Keratinocyte (primary cell): ENCODE results near the gene STARD3. TPM values are rescaled to one million over a fixed set of nuclear protein-coding genes. Genes with fewer than 3 reads are reported as not detected.

Experiments used
- DNase-seq: peaks from one replicate; pipeline ENCODE4 v3.0.0-alpha.2; 2011; ENCODE audit warnings: low read depth, missing footprints, low spot score
- FAIRE-seq: peaks from 2 replicates; lab custom pipeline; 2011; peaks lifted over from hg19 to GRCh38; lab: Jason Lieb, UNC
- H2AFZ ChIP-seq: 2 replicates; pipeline ENCODE4 v1.6.0; 2012; ENCODE audit warnings: low read length, control low read depth, inconsistent platforms; ENCODE audit not compliant: control insufficient read depth
- H3K27ac ChIP-seq: 2 replicates; pipeline ENCODE4 v1.5.1; 2011; ENCODE audit warnings: low read length; ENCODE audit not compliant: control insufficient read depth, insufficient read depth
- H3K27me3 ChIP-seq: 3 replicates; pipeline ENCODE4 v1.6.0; 2011; ENCODE audit warnings: low read length; ENCODE audit not compliant: control insufficient read depth, insufficient read depth; ENCODE audit errors: extremely low read depth
- H3K36me3 ChIP-seq, 2 experiments: 2 replicates in 1 of 2; 3 replicates in 1 of 2; pipeline ENCODE4 v1.5.1; 2011; ENCODE audit warnings: low read length in 2 of 2, mild to moderate bottlenecking in 1 of 2; ENCODE audit not compliant: control insufficient read depth in 2 of 2, insufficient read depth in 2 of 2; ENCODE audit errors: extremely low read depth in 1 of 2
- H3K4me1 ChIP-seq: 3 replicates; pipeline ENCODE4 v1.5.1; 2011; ENCODE audit warnings: low read length; ENCODE audit not compliant: control insufficient read depth, insufficient read depth; ENCODE audit errors: extremely low read depth
- H3K4me2 ChIP-seq: 3 replicates; pipeline ENCODE4 v1.6.0; 2011; ENCODE audit warnings: low read depth, low read length; ENCODE audit not compliant: control insufficient read depth, insufficient read depth; ENCODE audit errors: extremely low read depth
- H3K4me3 ChIP-seq, 3 experiments: fragments of 200-600 bp in 1 of 3; sonication (generic) in 1 of 3; 2 replicates in 2 of 3; 3 replicates in 1 of 3; pipeline ENCODE4 v1.5.1; 2011 to 2016; ENCODE audit warnings: low read length in 3 of 3, mild to moderate bottlenecking in 3 of 3, control low read depth in 2 of 3, inconsistent platforms in 1 of 3, low read depth in 1 of 3, mixed read lengths in 1 of 3, mixed run types in 1 of 3, moderate library complexity in 1 of 3; ENCODE audit not compliant: control insufficient read depth in 2 of 3, insufficient read depth in 2 of 3; ENCODE audit errors: extremely low read depth in 1 of 3
- H3K79me2 ChIP-seq: 2 replicates; pipeline ENCODE4 v1.6.0; 2012; ENCODE audit warnings: low read length; ENCODE audit not compliant: control insufficient read depth, insufficient read depth
- H3K9ac ChIP-seq: 3 replicates; pipeline ENCODE4 v1.6.0; 2011; ENCODE audit warnings: low read length; ENCODE audit not compliant: control insufficient read depth, insufficient read depth; ENCODE audit errors: extremely low read depth
- H3K9me1 ChIP-seq: 3 replicates; pipeline ENCODE4 v1.6.0; 2011; ENCODE audit warnings: low read length; ENCODE audit not compliant: control insufficient read depth, insufficient read depth; ENCODE audit errors: extremely low read depth
- H3K9me3 ChIP-seq: 2 replicates; pipeline ENCODE4 v1.5.1; 2012; ENCODE audit warnings: low read depth, low read length; ENCODE audit not compliant: control insufficient read depth
- H4K20me1 ChIP-seq: 3 replicates; pipeline ENCODE4 v1.6.0; 2011; ENCODE audit warnings: low read length; ENCODE audit not compliant: control insufficient read depth, insufficient read depth; ENCODE audit errors: extremely low read depth
- EZH2 ChIP-seq: IDR thresholded peaks from one replicate; pipeline ENCODE4 v1.6.1; 2012; ENCODE audit warnings: inconsistent platforms, mild to moderate bottlenecking, low read length, moderate library complexity
- dilution Hi-C: fragments of 300-500 bp; cut with MboI; formaldehyde crosslinking; loops from one replicate; pipeline ENCODE4 v1.7.0; 2020; ENCODE audit warnings: low sequenced_read_pairs; ENCODE audit not compliant: extremely low pct_ligation_motif_present
- polyA plus RNA-seq, 5 experiments: library from polyadenylated mRNA; depleted of rRNA in 3 of 5; stranded (reverse) in 3 of 5; stranded (forward) in 1 of 5; unstranded in 1 of 5; fragments of >200 nt; gene quantifications; 1 replicate in 1 of 5; 2 replicates in 3 of 5; 3 replicates in 1 of 5; pipeline versions ENCODE4 v1.2.1 to v1.2.3, GENCODE V29; 2011 to 2012; ENCODE audit warnings: missing spikeins in 2 of 5, low read depth in 1 of 5, low replicate concordance in 1 of 5
- TF ChIP-seq, protein P1 (sequence below), 3 experiments: IDR thresholded peaks in 1 of 3; conservative IDR thresholded peaks in 1 of 3; optimal IDR thresholded peaks in 1 of 3; 2 replicates in 2 of 3; 3 replicates in 1 of 3; pipeline versions ENCODE3 to v1.5.1; 2011; ENCODE audit warnings: low read length in 3 of 3, mild to moderate bottlenecking in 3 of 3, moderate library complexity in 2 of 3, control low read depth in 1 of 3, inconsistent platforms in 1 of 3; ENCODE audit not compliant: insufficient read depth in 2 of 3; ENCODE audit errors: extremely low read depth in 1 of 3

STARD3 gene
- polyA plus RNA-seq, 1 donor (not counting 4 experiments of a cell fraction or from before 2014, with no cell fraction given) = 29.0 TPM

GRCh38 chr17:39706921-39707337 lies 70.0 kb downstream of the STARD3 start:
- Histone ChIP-seq H2AFZ (no peak overlapping the region), H3K9me3 (no peaks in the 10 kb centered on the region), H4K20me1 (no peaks in the 10 kb centered on the region), H3K9ac (no peak overlapping the region), H3K27me3 (no peaks in the 10 kb centered on the region), H3K36me3 (peaks cover 5 to 34% of the 10 kb centered on the region in 2 experiments), H3K4me3 (no peak overlapping the region), H3K27ac (no peak overlapping the region), H3K9me1 (peaks cover 4% of the 10 kb centered on the region), H3K79me2 (peaks cover 13% of the 10 kb centered on the region), H3K4me2 (no peak overlapping the region), H3K4me1 (peaks cover 25% of the 10 kb centered on the region)
- no peak for FAIRE-seq
- TF ChIP-seq, protein P1, sequence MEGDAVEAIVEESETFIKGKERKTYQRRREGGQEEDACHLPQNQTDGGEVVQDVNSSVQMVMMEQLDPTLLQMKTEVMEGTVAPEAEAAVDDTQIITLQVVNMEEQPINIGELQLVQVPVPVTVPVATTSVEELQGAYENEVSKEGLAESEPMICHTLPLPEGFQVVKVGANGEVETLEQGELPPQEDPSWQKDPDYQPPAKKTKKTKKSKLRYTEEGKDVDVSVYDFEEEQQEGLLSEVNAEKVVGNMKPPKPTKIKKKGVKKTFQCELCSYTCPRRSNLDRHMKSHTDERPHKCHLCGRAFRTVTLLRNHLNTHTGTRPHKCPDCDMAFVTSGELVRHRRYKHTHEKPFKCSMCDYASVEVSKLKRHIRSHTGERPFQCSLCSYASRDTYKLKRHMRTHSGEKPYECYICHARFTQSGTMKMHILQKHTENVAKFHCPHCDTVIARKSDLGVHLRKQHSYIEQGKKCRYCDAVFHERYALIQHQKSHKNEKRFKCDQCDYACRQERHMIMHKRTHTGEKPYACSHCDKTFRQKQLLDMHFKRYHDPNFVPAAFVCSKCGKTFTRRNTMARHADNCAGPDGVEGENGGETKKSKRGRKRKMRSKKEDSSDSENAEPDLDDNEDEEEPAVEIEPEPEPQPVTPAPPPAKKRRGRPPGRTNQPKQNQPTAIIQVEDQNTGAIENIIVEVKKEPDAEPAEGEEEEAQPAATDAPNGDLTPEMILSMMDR (optimal IDR thresholded peaks at IDR 0.05 in 1 of 3, IDR thresholded peaks at IDR 0.05 in 1 of 3, conservative IDR thresholded peaks at IDR 0.05 in 1 of 3; ENCODE audit: extremely low read depth in 1 of 3, insufficient read depth in 2 of 3, low read length in 3 of 3) = no peak
- TF ChIP-seq EZH2 = no peak
- DNase-seq = no peak
- dilution Hi-C loops = no loop called here

DNA sequence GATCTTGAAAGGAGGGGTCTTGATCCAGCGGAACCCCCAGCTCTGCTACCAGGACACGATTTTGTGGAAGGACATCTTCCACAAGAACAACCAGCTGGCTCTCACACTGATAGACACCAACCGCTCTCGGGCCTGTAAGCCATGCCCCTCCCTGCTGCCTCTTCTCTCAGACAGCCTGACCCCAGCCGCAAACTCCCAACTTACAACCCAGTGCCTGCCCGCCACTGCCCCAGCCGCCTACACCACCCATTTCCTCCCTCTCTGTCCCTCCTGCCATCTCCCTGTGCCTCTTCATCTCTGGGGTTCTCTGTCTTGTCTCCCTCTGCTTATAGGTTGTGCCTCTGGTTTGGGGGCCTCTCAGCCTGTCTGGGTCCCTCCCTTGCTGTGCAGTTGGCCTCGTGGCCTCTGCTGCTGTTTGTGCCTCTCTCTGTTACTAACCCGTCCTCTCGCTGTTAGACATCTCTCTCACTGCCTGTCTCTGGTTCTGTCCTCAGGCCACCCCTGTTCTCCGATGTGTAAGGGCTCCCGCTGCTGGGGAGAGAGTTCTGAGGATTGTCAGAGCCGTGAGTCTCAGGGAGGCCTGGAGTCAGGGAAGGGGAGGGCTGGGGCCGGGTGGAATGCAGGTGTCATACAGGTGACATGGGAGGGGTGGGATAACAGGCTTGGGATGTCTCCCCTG lies 72.5 kb downstream of the STARD3 start:
- TF ChIP-seq, protein P1 (optimal IDR thresholded peaks at IDR 0.05 in 1 of 3, IDR thresholded peaks at IDR 0.05 in 1 of 3, conservative IDR thresholded peaks at IDR 0.05 in 1 of 3; ENCODE audit: extremely low read depth in 1 of 3, insufficient read depth in 2 of 3, low read length in 3 of 3) = no peak
- no peak for TF ChIP-seq EZH2
- Histone ChIP-seq H3K27me3 (no peaks in the 10 kb centered on the region), H3K9ac (no peak overlapping the region), H3K4me1 (peaks cover 25% of the 10 kb centered on the region), H3K4me2 (no peak overlapping the region), H3K4me3 (no peak overlapping the region), H3K9me1 (peaks cover 4% of the 10 kb centered on the region), H3K79me2 (peaks cover 4% of the 10 kb centered on the region), H3K36me3 (peaks cover 14 to 42% of the 10 kb centered on the region in 2 experiments), H3K9me3 (no peaks in the 10 kb centered on the region), H2AFZ (no peak overlapping the region), H4K20me1 (no peaks in the 10 kb centered on the region), H3K27ac (no peak overlapping the region)
- dilution Hi-C loops = no loop called here
- FAIRE-seq = no peak
- DNase-seq = no peak
